ENCODE data around the gene ADTRP.

Gene ADTRP

DNA sequence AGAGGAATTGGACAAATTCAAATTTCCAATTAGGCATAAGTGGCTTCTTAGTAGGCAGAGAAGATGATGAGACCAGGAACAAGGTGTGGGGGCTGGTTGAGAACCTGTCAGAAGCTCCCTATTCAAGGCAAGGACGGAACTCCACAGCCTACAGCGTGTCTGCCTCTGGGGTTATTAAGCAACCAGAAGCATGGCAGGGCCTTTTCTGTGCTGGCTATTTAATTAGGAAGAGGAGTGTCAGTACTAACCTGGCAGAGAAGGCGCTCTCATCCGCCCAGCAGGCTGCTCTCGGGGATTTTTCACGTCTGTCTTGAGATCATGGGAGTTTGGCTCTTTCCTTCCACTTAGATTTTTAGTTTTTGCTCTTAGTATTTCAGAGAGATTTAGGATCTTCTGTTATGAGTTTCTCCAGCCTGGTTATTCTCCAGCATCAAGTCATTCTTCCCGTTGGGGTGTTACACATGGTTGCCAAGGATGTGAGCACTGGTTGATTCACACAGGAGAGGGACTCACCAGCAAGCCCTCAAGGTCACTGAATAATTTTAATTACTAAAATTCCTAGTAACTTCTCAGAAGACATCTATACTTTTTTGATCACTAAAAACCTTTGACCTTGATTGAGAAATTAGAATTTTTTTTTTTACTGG, 23.9 kb downstream of the ADTRP start:
- no peak for DNase-seq

DNA sequence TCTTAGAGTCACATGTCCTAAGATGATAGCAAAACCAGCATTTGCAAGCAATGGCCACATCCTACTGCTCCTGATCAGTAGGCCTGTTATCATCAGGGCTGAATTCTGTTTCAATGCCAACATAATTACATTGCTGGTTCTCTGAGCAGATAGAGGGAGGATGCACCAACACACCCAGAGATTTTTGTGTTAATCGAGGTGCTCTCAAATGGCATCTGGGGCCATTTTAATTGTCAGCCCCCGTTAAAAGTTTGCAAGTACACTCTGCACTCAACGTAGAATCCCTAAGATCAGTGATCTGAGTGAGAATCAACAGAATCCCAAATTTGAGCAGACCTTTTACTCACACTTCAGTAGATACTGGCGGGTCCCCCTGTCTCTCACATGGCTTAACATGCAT, 24.8 kb downstream of the ADTRP start:
- no peak for DNase-seq

DNA sequence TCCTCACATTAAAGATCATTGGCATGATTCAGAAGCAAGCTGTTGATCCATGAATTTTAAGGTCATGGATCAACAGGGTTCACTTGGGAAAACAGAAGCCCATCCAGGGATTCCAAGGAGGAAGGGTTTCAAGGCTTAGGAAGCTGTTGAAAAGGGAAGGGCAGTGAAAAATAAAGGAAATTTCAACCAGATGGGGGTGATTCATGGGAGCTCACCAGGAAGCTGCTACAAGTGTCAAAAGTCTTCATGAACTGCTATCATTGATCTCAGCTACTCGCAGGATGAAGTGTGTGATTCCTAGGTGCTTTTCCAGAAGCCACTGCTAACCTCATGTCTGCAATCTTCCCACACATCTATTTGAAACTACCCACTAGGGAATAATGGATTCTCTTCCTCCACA, 26.2 kb downstream of the ADTRP start:
- DNase-seq, result no peak

DNA sequence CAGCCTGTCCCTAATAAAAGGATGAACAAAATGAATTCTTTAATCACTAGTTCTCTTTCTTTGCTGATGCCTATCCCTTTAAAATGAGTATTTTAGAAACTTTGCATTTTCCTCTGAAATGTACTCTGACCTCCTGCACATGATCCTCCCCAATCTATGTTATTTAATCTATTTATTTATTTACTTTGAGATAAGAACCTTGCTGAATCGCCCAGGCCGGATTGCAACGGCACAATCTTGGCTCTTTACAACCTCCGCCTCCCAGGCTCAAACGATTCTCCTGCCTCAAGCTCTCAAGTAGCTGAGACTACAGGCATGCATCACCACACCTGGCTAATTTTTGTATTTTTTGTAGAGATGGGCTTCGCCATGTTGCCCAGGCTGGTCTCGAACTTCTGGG, 27.9 kb downstream of the ADTRP start:
- DNase-seq, result no peak

DNA sequence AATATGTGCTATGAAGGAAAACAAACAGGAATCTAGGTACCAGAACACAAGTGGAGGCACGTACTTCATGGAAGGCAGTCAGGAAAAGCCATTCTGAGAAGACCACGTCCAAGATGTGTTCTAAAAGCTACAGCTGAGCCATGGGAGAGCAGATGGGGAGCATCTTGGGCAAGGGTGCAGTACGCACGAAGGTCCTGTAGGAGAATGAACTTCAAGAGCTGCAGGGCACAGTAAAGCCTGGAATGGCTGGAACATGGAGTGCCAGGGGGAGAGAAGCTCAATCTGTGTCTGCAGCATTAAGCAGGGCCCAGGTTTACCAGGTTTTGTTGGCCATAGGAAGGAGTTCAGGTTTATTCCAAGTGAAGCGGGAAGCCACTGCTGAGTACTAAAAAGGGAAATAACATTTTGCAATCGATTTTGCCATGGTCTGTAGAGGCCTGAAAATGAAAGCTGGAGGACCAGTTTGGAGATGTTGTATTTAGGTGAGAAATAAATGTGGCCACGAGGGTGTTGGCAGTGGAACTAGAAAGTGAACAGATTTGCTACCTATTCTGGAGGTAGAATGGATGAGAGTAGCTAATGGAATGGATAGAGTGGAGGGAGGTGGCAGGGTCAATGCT, 29.9 kb downstream of the ADTRP start:
- DNase-seq, result no peak

DNA sequence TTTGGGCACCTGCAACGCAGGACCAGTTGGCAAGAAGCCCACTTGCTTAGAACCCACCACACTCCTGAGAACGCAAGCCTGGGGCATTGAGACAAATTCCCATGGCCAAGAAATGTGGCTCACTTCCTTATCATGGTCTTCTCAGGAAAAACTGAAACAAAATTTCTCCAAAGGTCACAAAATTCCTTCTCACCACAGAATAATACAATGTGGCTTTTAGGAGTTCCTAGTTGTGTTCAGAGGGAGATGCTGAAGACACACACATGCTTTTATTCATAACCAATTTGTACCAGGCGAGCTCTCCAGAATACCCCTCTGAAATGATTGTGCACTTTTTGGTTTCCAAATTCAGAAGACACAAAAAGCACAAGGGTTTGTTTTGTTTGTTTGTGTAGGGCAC, 31.6 kb downstream of the ADTRP start:
- DNase-seq, result no peak

DNA sequence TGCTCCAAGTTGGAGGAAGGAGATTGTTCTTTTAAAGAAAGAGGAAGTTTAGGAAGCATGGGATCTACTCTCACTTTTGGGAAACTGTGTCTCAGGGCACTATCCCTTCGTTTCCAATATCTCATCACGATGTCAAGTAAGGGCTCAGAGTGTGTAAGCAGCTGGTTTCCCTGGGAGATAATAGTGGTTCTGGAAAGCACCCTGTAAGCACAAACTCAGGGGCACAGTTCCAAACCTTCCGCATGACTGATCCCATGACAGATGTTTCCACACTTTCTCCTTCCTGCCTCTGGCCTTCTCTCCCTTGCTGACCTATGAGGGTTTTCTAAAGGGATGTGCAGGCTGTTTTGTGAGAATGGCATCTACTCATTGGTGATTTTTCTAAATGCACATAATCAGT, 33.9 kb downstream of the ADTRP start:
- no peak for DNase-seq

DNA sequence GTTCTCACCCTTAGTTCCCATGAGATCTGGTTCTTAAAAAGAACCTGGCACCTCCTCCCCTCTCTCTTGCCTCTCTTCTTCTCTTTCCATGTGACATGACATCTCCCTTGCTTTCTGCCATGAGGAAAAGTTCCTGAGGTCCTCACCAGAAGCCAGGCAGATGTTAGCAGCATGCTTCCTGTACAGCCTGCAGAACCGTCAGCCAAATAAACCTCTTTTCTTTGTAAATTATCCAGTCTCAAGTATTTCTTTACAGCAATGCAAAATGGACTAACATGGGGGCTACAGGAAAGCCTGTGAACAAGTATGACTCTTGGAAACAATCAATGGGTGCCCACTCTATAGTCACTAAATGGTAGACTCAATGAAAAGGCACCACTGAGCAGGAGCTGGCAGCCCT, 34.5 kb downstream of the ADTRP start:
- DNase-seq, result no peak

DNA sequence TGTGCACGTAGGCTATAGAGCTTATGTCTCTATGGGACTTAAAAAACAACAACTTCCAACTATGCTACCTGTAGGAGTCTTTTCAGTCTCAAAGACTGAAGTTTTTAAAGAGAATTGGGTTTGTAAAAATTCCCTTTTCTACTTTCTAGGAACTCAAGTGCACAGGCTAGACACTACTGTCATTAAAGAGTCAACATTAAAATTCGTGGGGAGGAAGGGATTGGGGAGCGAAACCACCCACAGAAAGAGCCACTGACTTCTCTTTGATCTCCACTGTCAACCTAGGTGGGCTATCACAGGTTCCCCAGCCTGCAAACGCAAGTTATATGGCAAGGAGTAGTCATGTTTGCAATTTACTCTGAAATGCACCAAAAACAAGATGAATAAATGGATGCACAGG, 37.7 kb downstream of the ADTRP start:
- no peak for DNase-seq

DNA sequence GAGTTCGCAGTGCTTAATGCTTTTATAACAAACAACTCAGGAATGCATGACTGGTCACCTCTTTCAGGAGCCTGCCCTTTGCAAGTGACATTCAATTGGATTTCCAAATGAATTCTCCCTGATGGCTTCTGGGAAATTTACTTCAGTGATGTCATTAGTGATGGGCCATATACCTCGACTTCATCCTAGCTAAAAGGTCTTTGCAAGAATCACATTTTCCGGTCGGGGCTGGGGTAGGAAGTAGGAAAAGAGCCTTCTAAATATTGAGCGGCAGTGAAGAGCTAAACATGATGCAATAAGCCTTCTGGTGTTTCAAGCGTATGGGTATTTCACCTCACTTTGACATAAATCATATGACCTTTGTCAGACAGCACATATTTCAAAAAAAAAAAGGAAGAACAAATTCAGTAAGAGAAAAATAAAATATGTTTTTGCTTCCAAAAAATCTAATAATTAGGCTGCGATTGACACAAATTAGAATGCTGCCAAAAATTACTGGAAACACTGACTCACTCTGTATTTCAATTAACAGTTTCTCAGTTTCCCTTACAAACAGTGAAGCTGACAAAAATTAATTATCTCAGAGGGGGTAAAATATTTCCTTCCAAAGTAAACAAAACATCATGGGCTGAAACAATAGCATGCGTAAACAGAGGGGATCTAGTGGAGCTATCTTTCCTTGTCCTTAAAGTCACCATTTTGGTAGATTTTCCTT, 39.8 kb downstream of the ADTRP start:
- DNase-seq, result no peak

DNA sequence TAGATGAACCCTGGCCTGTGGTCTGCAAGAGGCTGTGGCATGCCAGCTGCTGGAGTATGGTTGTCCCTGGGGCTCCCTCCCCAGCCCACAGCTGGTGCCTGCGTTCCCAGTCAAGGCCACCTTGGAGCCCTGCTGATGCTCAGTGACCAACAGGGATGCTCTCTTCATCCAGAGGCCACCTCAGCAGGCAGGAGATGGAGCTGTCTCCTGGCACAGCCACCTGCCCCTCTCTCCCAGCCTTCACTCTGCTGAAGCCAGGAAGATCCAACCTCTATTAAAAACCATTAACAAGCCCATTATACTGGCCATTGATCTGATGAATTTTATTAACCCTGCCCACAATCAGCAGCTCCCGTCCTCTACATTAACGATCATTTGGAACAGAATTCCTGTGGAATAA, 40.4 kb downstream of the ADTRP start:
- no peak for DNase-seq

DNA sequence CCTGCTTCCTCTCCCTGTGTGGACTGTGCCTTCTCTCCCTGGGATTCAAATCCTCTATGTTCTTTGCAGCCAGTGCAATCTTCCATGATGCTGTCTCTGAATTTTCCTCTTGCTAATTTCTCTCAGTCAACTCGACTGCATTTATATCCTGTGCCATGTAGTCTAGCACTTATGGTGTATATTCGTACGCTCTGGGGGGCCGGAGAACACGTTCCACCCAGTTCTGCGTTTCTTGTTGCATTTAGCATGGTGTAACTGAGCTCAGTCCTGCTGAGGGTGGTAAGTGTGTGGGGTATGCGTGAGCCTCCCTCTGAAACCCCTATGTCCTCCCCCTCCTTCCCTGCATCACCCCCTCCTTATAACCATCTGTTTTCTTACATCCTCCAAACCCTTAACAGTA, 42.0 kb downstream of the ADTRP start:
- no peak for DNase-seq

DNA sequence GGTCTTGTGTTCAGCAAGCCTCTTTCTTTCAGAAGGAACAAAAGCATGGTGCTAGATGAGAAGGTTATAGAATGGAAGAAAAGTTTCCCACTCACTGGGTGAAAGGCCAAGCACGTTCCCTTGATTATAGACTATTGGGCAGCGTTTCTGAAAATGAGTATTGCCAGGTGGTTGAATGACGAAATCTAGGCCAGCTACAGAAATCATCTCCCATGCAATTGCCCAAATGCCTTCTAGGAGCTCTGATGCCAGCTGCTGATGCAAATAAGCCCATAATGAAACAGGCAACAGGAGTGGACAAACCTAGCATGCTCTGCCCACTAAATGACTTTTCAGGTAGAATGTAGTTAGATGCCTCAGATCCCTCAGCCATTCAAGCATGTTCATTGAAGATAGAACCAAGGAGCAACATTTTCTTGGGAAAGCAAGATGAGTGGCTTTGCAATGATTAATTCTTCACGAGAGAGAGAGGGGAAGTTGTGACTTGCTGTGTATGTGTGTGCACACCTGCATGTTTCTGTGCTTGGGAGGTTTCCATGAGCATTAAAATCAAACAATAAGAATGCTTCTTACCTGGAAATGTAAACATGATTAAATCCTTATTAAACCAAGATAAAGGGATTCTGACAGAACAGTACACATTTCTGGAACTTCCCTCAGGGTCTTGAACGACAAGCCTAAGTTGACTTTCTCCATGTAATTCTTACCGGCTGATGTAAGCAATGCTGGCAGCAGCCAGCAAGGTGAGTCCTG, 43.6 kb downstream of the ADTRP start:
- no peak for DNase-seq

DNA sequence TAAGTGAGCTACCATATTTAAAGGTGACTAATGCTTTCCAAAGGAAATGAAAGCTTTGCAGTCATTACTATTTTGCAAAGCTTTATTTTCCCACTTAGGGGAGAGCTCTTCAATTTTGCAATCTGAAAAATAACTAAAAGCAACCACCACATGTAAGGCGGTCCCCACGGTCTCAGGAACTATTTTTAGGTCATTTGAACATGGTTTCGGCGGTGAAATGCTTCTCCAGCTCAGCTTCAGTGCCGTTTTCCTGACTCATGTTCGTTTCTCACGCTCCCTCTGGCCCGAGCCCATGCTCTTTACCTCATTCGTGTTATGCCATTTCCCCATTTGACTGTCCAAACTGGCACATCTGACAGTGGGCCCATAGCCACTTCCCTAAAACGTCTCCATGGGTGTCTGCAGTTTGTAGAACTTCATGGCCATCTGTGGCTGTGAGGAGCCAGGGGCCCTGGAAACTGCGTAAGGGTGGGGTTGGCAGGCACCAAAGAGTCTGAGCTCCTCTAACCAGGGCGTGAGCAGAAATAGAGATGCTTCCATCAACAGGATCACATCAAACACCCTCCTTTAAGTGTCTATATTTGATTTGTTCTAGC, 46.5 kb downstream of the ADTRP start:
- DNase-seq, result peak; percentile 88

DNA sequence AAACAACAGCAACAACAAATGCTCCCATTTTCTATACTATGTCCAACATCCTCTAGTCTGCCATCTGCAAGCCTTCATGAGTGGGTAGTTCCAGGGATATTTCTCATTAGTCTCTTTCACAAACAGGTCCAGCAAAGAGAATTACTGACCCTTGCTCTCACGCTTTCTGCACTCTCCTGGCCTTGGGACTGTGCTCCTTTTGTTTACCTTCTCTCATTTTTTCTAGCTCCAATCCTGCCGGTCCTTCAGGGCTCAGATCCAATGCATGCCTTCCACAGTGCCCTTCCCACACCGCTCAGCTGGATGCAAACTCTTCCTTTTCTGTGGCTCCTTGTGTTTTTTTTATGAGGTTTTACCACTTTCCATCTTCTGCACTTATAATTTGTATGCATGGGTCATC, 47.2 kb downstream of the ADTRP start:
- DNase-seq, result no peak

DNA sequence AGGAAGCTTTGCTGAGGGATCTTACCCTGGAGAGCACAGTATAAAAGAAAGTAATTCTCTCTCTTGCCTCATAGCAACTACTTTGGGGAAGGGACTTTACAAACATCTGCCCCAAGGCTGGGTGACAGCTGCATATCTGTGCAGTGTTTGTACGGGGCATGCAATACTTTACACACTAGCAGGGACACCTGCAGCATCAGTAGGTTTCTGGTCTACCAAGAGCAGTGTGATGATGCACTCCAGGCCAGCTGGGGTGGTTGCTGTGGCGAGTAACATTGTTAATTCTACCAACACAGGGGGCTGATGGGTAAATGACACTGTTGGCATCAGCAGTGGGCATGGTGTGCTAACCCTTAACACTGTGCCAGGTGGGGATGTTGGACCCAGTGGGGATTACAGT, 48.0 kb downstream of the ADTRP start:
- DNase-seq, result peak; percentile 56

DNA sequence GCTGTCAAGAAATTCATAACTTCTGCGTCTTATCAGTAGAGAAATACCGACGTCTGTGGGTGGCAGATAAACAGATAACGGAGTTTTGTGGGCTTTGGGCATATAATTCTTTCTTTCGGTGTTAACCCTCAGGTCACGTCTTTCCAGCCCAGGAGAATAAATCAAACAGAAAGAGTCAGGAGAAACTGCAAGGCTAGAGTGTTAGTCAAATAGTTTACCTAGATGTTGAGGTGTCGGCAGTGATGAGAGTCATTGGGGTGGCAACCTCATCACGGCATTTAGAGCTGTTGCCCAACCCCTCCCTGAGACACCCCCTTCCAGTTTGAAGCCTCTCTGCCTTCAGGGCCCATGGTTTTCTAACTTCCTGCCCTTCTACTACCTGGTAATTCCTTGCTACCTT, 49.5 kb downstream of the ADTRP start:
- DNase-seq, result peak; percentile 72

DNA sequence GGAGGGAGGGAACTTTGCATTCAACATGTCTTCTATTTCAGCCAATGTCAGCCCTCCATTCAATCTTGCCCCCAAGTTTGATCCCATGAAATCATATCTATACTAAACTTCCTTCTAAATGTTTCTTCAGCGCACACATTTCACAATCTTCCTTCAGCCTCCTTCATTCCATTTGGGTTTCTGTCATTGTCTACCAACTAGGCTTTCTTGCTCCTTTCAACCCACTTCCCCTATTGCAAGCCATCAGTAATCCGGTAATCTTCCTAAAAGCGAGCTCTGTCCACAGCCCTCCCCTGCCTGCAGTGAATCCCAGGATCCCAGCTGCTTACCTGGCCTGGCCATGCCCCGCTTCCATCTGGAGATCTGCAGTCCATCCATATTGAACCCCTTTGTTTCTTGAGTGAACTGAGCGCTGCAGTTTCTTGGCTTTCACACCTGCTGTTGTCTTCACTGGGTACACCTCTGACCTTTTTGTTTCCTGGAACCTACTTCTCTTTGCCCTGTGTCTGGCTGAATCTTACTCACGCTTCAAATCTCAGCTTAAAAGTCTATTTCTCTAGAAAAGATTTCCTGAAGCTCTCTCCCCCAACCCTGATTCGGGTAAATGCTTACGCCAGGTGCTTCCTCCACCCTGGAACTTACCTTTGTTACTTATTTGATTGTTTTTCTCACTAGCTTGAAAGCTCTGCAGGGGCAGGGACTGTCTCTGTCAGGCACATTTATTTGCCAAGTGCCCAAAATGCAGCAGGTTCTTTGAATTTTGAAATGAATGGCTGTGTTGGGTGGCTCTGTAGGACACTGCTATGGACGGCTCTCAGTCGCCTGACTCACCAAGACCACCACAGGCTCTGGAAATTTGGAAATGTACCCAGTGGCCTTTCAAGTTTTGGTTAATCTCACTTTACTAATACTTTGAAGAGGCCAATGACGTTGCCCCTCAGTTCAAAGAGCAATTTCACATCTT, 50.3 kb downstream of the ADTRP start:
- DNase-seq, result peak; percentile 47

DNA sequence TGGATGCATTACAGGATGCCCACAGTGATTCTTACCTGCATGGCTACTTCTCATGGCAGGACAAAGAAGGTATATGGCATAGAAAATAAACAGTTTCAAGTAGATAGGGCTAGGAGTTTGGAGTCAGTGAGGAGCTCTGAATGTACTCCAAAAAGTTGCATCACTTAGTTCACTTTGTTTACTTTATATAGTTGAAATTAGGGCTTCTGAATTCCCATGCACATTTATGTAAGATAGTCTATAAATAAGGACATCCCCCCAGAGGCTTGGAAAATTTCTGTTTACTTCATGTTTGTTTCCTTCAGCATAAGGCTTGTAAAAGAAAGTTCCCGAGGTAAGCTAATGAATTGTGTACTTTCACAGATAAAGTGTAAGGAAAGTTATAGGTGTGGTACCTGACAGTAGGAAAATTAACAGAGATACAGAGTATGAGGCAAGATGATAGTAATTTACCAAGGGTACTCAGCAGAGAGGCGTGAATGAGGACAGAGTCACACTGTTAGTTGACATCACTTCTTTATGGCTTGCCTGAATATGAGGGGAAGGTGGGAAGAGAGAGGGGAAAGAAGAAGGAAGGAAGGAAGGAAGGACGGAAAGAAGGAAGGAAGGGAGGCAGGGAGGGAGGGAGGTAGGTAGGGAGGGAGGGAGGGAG, 51.1 kb downstream of the ADTRP start:
- no peak for DNase-seq

DNA sequence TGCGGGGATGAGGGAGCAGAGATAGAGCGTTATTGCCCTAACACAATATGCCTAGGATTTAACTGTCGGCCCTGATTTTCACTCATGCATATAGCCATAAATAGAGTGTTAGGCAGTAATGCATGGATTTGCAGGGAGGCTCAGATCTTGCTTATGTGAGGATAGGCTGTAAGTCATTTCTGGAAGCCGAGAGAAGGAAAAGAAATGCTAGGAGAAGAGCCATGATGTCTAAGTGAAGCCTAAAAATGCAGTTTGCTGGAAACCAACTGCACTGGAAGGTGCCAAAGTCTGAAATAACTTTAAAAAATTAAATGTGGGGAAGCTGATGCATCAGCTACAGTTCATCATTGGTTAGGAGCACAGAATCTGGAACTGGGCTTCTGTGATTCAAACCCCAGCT, 54.3 kb downstream of the ADTRP start:
- no peak for DNase-seq

DNA sequence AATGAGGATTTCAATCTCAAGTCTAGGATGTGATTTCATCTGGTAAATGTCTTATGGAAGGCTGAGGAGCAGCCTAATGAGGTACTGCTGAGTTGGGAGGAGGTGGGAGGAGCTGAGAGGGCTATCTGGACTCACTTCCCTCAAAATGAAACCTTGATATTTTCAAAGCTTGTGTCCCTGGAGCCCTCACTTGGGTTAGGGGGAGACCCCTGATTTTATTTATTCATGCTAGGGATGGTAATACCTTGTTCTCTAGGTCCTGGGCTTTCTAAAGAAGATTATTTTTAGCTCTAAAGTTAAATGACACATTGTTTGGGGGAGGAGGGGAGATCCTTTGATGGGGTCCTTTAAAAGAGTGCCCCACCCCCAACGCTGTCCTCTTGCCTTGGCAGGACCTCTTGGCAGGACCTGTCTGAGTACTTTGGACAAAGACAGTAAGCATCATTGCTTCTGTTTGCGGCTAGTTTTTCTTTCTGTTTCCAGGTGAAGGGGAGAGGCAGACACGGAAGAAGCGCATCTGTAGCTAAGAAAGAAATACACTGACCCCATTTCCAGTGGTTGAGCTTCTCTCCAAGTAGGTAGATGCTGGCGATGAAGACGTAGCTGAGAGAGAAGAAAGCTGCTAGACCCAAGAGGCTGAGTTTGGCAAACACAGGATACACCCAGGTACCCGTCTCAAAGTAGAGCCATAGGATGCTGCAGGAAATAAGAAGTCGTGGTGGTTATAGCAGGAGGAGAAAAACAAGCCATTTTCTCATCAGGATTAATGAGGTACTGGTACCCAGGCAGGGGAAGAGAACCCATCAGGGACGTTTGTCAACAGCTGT, 55.6 kb downstream of the ADTRP start:
- no peak for DNase-seq
